DMS53 (cell line): ENCODE data around the gene PDE4D.

Experiments used
- DNase-seq: peaks from one replicate; lab custom pipeline; 2025; lab: John Stamatoyannopoulos, UW

PDE4D gene

DNA sequence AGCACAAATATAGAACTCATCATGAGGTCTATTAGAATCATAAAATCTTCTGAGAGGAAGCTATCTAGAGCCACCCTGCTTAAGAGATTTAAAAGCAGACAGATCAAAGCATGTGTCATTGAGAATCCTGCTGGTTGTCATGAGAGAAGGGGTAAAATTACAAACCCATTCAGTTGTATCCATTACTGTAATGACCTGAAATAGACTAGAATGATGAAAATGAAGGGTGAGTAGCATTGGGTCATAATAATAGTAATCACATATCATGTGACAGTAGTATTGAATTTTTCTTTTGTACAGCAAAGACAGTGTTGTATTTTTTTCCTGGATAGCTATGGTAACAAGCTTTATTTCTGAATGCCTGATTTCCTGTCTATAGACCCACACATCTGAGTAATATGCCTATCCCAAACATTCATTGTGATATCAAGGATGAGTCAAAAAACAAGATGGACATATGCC lies 149.0 kb downstream of the PDE4D start:
- DNase-seq: peak; percentile 37

- DNase-seq: no peak
These were observed 151.9 kb downstream of the PDE4D start for GRCh38 chr5:59741599-59741998.

GRCh38 chr5:59738024-59738423 lies 155.5 kb downstream of the PDE4D start:
- DNase-seq: no peak

DNA sequence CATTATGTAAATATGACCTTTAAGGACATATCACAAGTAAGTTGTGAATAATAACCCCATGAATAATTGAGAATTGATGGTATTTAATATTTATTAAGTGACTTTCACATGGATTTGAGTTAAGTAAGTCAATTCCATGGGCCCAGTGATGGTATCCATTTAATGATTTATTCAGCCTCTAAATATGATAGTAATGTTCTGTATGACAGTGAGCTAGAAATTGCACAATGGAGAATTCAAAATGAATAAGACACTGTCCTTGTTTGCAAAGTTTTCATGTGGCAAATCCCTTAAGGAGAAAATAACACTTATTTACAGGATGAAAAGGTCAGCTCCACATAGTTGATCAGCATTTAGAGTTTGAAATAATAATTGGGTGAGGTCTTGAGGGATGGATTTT lies 160.7 kb downstream of the PDE4D start:
- DNase-seq: no peak

GRCh38 chr5:59732301-59732700 lies 161.2 kb downstream of the PDE4D start:
- DNase-seq: no peak

GRCh38 chr5:59731809-59732208 lies 161.7 kb downstream of the PDE4D start:
- no peak for DNase-seq

DNA sequence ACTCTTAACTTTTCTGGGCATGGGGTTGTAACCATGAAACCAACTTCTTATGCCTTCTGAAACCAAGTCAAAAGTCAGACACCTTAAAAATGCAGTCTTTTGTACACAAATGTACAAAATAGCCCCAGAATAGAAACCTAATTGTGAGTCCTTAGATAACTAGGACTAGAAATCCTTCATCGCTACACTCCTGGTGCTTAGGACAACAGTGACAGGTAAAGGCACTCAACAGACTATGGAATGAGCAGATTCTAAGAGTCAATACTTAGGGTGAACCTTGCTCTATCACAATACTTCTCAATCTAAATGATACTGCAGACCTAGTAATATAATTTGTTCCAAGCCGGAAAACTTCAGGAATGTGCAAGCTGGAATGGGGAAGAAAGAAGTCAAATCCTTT lies 163.7 kb downstream of the PDE4D start:
- no peak for DNase-seq

- no peak for DNase-seq
These were observed 164.2 kb downstream of the PDE4D start for GRCh38 chr5:59729357-59729756.

GRCh38 chr5:59728356-59728755 lies 165.2 kb downstream of the PDE4D start:
- no peak for DNase-seq

GRCh38 chr5:59727186-59727585 lies 166.3 kb downstream of the PDE4D start:
- DNase-seq: no peak

- no peak for DNase-seq
These were observed 168.1 kb downstream of the PDE4D start for GRCh38 chr5:59725392-59725767.

- peak; percentile 82 for DNase-seq
These were observed 168.8 kb downstream of the PDE4D start for GRCh38 chr5:59724482-59725391.

GRCh38 chr5:59722874-59723273 lies 170.7 kb downstream of the PDE4D start:
- peak; percentile 12 for DNase-seq

GRCh38 chr5:59721741-59722140 lies 171.8 kb downstream of the PDE4D start:
- DNase-seq: no peak

- no peak for DNase-seq
These were observed 173.5 kb downstream of the PDE4D start for GRCh38 chr5:59720063-59720462.

GRCh38 chr5:59716966-59717500 lies 176.5 kb downstream of the PDE4D start:
- no peak for DNase-seq

DNA sequence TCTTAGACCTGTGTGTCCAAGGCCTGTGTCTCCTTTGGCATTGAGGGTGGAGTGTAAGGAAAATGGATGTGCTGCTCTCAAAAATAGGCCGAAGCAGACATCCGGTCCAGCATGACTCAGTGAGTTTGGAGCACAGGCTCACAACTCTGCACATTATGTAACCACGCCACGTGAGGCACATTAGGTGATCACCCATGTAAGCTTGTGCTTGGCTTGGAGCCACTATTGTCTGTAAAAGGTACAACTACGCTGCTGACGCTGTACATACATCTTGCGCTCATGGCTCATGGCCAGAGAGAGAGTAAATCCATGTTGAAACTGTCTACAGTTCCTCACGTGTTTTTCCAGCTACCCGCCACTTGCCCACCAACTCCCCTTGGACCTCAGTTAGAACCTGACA lies 177.5 kb downstream of the PDE4D start:
- no peak for DNase-seq

DNA sequence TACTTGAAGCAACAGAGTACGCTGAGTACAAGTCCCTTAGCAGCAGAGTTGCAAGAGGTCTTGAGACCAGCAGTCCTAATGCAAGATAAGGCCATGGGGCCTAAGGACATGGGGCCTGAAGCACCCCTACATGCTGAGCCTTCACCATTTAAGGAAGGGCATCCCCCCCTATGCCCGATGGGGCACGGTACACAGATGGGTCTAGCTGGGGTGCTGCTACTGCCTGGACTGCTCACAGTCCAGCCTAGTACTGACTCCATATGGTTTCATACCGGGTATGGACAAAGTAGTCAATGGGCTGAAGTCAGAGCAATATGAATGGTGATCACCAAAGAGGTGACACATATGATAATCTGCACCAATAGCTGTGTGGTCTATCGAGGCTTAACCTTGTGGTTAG lies 178.3 kb downstream of the PDE4D start:
- DNase-seq: no peak

GRCh38 chr5:59713498-59713844 lies 180.1 kb downstream of the PDE4D start:
- DNase-seq: no peak

- peak; percentile 74 for DNase-seq
These were observed 180.6 kb downstream of the PDE4D start for GRCh38 chr5:59712836-59713497.

- DNase-seq: no peak
These were observed 182.2 kb downstream of the PDE4D start for GRCh38 chr5:59711310-59711709.

DNA sequence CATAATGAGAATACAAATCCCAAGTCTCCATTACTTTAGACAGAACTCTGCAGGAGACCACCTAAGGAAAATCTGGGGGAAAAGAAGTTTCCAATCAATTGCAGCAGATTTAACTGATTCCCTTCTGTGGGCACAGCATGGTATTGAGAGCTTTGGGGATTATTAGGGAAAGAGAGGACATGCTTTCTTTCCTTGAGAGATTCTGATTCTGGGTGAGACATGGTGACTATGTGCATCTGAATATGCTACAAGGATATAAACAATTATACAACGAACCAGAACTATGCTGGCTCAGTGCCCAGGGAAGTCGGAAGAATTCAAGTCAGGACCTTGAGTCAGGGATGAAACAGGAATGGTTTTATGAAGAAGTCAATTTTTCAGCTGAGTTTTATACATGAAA lies 183.7 kb downstream of the PDE4D start:
- no peak for DNase-seq

- DNase-seq: peak; percentile 9
These were observed 184.1 kb downstream of the PDE4D start for GRCh38 chr5:59709346-59709821.
